NCI-H1092 treated with DMSO at 0.1 percent for 48 hours (cell line): Measurements from ENCODE around the gene GRIP1.
"Not testable (repeated sequence)": the region's sequence is repeated elsewhere in the genome, so short reads cannot be mapped to it uniquely, and the experiment has no call there.

ENCODE experiments used
- DNase-seq: peaks from one replicate; lab custom pipeline; 2025; lab: John Stamatoyannopoulos, UW

GRIP1 gene

GRCh38 chr12:66516561-66516960 is 162.3 kb downstream of the GRIP1 start:
- no peak for DNase-seq

DNA sequence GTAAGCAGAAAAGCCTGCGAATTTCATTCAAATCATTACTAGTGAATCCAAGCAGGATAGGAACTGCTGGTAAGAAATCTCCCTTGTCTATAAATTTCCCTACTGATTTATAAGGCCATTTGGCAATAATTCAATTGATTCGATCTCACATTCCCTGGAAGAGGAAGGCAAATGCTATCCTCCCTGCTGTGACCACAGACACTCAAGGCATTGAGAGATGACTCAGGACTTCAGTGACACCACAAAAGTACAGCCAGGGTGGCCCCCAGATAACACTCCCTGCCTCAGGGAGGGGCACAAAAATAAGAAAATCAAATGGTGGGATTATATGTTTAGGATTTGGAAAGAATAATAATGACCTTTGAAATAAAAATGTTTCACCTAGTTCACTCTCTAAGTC is 162.7 kb downstream of the GRIP1 start:
- no peak for DNase-seq

DNA sequence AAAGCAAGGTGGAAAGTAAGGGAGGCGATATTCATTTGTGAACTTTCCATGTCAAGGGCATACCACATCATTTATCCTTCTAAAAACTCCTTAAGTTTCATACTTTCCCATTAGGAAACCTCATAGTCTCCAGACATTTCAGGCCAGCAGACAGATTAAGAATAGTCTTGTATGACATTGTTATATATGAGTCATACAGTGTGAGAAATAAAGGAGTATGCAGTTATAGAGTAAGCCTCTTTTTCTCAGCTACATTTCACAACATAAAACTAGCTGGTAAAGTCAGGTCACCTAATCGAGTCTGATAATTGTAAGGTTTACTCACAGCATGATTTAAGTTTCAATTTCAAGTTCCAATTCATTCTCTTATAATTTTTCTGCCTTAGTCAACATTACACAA is 164.3 kb downstream of the GRIP1 start:
- DNase-seq = no peak

DNA sequence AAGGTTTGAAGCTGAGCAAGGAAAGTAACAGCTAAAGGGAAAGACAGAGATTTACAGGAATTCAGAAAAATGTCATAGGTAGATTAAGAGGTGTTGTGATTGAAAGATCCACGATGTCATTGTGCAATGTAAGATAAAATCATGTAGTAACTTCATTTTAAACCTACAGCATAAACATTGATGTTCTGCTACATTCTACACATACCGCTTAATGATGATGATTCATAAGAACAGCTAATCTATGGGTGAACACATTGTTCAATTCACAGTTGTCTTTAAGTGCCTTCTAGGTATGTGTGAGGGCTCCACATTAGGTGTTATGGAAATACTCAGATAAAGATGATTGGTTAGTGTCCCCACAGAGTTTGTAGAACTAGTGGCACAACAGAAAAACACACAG is 170.9 kb downstream of the GRIP1 start:
- DNase-seq = no peak

DNA sequence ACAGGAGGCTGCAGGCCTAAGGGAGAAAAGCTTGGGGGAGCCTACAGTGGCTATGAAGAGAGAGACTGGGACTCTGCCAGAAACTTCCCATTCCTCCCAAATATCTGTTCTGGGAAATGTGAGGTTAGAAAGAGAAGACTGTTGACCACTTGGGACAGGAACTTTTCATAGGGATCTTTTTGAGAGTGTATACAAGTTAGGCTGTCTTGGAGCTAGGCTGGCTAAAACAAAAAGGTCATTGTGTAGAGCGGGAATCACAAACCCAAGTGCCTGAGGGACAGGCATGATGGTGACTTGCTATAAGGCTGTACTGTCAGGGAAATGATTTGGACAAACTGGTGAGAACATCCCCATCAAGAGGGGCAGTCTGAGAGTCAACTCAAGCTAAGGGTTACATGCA is 175.1 kb downstream of the GRIP1 start:
- DNase-seq = no peak

GRCh38 chr12:66502911-66503310 is 176.0 kb downstream of the GRIP1 start:
- no peak for DNase-seq

DNA sequence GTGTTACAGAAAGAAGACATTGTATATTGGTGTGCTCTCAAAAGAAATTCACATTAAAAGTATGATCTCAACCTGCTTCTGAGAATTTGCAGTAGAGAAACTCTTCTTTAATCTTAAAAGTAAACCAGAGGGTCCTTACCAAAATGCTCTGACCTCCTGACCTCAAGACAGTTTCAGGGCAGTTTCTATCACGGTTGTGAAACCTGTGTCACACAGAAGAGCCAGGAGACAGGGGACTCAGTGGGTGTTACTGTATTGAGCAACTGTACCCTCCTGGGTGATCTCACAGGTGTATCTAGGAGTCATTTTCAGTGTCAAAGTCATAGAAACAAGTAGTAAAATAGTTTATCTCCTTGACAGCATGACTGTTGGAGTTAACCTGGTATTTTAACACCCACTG is 178.0 kb downstream of the GRIP1 start:
- DNase-seq = no peak

- DNase-seq = no peak
These were observed 178.8 kb downstream of the GRIP1 start for GRCh38 chr12:66500091-66500490.

DNA sequence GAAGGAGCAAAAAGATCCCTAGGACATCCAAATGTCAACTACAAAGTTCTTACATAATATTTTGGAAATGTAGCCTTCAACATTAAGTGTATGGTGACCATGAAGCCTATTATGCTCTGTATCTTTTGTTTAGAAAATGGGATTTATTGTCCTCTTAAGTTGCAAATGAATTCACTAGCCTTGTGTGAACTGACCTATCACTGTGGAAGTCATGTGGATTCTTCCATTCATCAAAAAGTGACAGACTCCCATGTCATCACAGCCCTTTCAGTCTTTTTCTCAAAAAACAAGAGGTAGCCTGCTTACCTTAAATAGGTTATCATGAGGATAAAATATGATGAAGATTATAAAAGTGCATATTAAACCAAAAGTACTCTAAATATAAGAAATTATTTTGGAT is 179.9 kb downstream of the GRIP1 start:
- DNase-seq = no peak

DNA sequence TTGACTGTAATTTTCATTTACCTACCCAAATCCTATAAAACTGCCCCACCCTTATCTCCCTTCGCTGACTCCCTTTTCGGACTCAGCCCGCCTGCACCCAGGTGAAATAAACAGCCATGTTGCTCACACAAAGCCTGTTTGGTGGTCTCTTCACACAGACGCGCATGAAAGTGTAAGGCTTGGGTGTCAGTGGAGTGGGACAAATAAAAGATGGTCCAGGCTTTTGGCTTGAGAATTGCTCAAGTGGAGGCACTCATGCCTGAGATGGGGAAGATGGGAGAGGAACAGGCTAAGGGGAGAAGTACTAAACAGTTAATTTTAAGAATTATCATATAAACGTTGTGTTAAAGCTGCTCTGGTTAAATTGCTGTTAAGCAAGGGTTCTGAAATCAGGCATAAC is 180.8 kb downstream of the GRIP1 start:
- DNase-seq = not testable (repeated sequence)

GRCh38 chr12:66497008-66497897 is 181.6 kb downstream of the GRIP1 start:
- no peak for DNase-seq

- no peak for DNase-seq
These were observed 182.3 kb downstream of the GRIP1 start for GRCh38 chr12:66496595-66496994.

DNA sequence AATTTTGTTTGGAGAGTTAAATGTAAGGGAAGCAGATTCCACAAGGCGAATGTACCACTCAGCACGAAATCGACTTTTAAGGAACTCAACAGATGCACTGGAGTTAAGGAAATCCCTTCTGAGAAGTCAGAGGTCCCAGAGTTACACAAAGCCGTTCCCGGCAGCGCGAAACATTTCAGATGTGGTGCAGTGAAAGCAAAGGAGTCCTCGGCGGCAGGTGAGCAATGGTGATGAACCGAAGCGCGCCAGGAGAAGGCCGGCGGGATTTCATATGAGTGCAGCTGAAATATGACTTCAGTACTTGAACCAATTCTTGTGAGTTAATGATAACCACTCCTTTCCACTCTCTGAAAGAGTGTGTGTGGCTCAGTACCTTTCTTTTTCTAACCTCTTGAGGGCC is 183.2 kb downstream of the GRIP1 start:
- no peak for DNase-seq

GRCh38 chr12:66493819-66494218 is 185.1 kb downstream of the GRIP1 start:
- no peak for DNase-seq

GRCh38 chr12:66491853-66492252 is 187.0 kb downstream of the GRIP1 start:
- no peak for DNase-seq

DNA sequence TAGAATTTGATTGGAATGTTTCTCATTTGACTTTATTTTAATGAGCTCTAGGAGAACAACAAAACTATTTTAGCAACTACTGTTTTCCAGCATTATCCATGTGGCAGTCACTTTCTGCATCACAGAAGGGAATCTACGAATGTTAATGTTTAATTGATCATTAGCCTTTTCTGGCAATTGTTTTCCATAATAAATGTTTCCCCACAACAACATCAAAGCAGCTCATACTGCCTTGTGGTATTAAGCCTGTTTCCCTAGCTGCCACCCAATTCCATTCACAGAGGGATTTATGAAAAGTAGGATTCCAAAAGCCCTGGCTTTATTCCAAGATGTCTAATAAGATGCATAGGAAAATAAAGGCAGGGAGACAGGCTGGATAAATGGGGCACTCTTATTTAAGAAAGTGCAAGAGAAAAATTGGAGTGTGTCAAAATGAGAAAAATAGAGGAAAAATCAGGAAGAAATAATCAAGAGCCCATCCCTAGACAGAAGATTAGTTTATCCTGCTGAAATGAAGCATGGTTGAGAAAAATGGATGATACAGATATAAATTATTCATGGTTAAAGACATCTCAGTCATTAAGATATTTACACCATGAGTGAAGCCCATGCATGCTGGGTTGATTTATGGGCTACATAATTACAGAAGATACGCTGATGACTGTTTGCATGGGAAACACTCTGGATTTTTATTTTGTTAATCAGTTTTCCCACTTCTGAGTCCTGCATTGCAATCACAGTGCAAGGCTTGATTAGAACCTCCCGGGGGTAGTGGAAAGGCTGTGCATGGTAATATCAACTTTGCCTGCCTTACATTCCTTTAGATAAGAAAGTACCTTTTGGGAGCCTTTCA is 196.3 kb downstream of the GRIP1 start:
- DNase-seq = no peak

- DNase-seq = no peak
These were observed 210.9 kb downstream of the GRIP1 start for GRCh38 chr12:66467932-66468331.

- DNase-seq = no peak
These were observed 217.5 kb downstream of the GRIP1 start for GRCh38 chr12:66461331-66461730.

GRCh38 chr12:66459944-66460482 is 218.9 kb downstream of the GRIP1 start:
- no peak for DNase-seq

GRCh38 chr12:66456612-66457011 is 222.3 kb downstream of the GRIP1 start:
- DNase-seq = no peak

DNA sequence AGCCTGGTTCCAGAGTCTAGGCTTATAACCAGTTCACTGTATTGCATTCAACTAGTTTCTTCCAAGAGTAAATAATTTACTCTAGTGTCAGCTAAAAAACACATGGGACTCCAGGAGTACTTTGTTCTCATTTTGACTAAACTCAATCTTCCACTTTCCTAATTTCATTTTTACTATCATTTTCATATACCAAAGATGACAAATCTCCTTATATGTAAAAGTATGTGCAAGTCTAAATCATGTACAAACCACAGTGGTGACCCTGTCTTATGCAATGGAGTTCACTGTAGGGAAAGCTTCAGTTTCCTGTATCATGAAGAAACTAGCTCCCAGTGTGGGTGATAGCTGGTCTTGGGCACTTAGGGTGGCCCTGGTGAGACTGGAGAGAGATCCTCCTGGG is 225.0 kb downstream of the GRIP1 start:
- DNase-seq = no peak

- no peak for DNase-seq
These were observed 225.8 kb downstream of the GRIP1 start for GRCh38 chr12:66453120-66453519.

GRCh38 chr12:66449531-66449930 is 229.3 kb downstream of the GRIP1 start:
- no peak for DNase-seq
